Ishikawa (cell line): Measurements from ENCODE around the gene VCAN.
A peak's percentile ranks its signal among the peaks of the same experiment; 100 is the strongest.

ENCODE experiments used
- CEBPB ChIP-seq: IDR thresholded peaks from 2 replicates; pipeline ENCODE4 v1.6.1; 2012
- CREB1 ChIP-seq: IDR thresholded peaks from 2 replicates; pipeline ENCODE4 v1.6.1; 2012; ENCODE audit warnings: low read depth
- EGR1 ChIP-seq: IDR thresholded peaks from 2 replicates; pipeline ENCODE4 v1.6.1; 2012
- EP300 ChIP-seq: IDR thresholded peaks from 2 replicates; pipeline ENCODE4 v1.6.1; 2012; ENCODE audit warnings: borderline replicate concordance
- FOXM1 ChIP-seq: IDR thresholded peaks from 2 replicates; pipeline ENCODE4 v1.6.1; 2012; ENCODE audit warnings: low read depth, borderline replicate concordance
- MAX ChIP-seq: IDR thresholded peaks from 2 replicates; pipeline ENCODE4 v1.6.1; 2012
- NFIC ChIP-seq: IDR thresholded peaks from 2 replicates; pipeline ENCODE4 v1.6.1; 2012
- RAD21 ChIP-seq: IDR thresholded peaks from 2 replicates; pipeline ENCODE4 v1.6.1; 2012; ENCODE audit warnings: low read depth
- REST ChIP-seq: IDR thresholded peaks from 2 replicates; pipeline ENCODE4 v1.6.1; 2012; ENCODE audit warnings: low read depth, mild to moderate bottlenecking
- TAF1 ChIP-seq: IDR thresholded peaks from 2 replicates; pipeline ENCODE4 v1.6.1; 2012; ENCODE audit warnings: low read depth, mild to moderate bottlenecking
- TCF12 ChIP-seq: IDR thresholded peaks from 2 replicates; pipeline ENCODE4 v1.6.1; 2012; ENCODE audit warnings: low read depth
- TEAD4 ChIP-seq: IDR thresholded peaks from 2 replicates; pipeline ENCODE4 v1.6.1; 2012
- USF1 ChIP-seq: IDR thresholded peaks from 2 replicates; pipeline ENCODE4 v1.6.1; 2012
- YY1 ChIP-seq: IDR thresholded peaks from 2 replicates; pipeline ENCODE4 v1.6.1; 2012; ENCODE audit warnings: low read depth
- ZBTB7A ChIP-seq: IDR thresholded peaks from 2 replicates; pipeline ENCODE4 v1.6.1; 2012; ENCODE audit warnings: low read depth

VCAN gene

GRCh38 chr5:83528439-83528769 is 56.9 kb downstream of the VCAN start:
- TF ChIP-seq NFIC: no peak
- TF ChIP-seq TEAD4: no peak
- no peak for TF ChIP-seq CEBPB
- TF ChIP-seq CREB1: no peak
- no peak for TF ChIP-seq YY1
- TF ChIP-seq TAF1: no peak
- no peak for TF ChIP-seq ZBTB7A
- no peak for TF ChIP-seq TCF12
- TF ChIP-seq USF1: no peak
- no peak for TF ChIP-seq FOXM1

- TF ChIP-seq USF1 (no peak), EGR1 (no peak), REST (no peak), EP300 (no peak), TCF12 (no peak), NFIC (no peak), FOXM1 (no peak)
Measured at GRCh38 chr5:83530193-83530592, 58.6 kb downstream of the VCAN start.

GRCh38 chr5:83531661-83532060 is 60.1 kb downstream of the VCAN start:
- TF ChIP-seq CREB1 (no peak), ZBTB7A (no peak), TAF1 (no peak), NFIC (no peak), EGR1 (no peak), RAD21 (no peak), FOXM1 (no peak), MAX (no peak), USF1 (no peak), TEAD4 (no peak), EP300 (no peak), TCF12 (no peak), REST (no peak)

GRCh38 chr5:83538786-83539462 is 67.4 kb downstream of the VCAN start:
- TF ChIP-seq FOXM1 (no peak), REST (peak; percentile 72)

- no peak for TF ChIP-seq TCF12
- TF ChIP-seq NFIC: no peak
- TF ChIP-seq FOXM1: no peak
- no peak for TF ChIP-seq EP300
- no peak for TF ChIP-seq ZBTB7A
Measured at GRCh38 chr5:83539463-83539790, 67.9 kb downstream of the VCAN start.
